Measurements from ENCODE around the gene COPS9.

COPS9 gene

DNA sequence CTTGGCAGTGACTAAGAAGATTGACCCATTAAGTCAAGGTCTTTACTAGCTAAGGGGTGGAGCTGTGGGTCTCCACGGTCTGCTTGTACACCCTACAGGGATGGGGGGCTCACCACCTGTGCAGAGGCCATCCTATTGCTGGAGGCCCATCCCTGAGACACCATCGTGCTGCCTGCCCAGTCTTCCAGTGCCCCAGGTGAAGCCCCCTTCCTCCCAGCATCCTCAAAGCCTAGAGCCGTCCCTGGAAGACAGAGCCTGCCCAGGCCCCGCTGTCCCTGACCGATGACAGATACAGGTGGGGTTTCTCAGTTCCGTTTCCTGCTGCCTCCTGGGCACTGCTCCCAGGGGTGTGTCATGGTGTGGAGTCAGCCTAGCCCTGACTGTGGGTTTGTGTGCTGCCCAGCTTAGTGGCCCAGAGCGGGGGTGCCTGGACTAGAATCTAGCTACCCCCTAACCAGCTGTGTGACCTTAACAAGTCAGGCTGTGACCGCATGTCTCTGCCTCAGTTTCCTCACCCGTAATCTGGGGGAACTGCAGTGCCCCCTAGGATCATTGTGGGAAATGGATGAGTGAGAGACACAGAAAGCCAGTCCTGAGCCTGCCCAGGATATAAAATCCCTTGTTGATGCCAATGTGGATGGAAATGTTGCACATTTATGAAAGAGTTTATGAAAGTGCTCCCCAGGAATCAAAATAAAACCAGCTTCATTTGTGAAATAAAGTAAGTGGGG is 2.3 kb upstream of the COPS9 start:
- Mint-ChIP-seq H3K4me3 (no peak overlapping the region), H3K4me1 (ENCODE audit: low read depth) (peaks cover 29% of the 10 kb centered on the region), H3K27me3 (peaks cover 2% of the 10 kb centered on the region), H3K36me3 (ENCODE audit: low read depth) (peaks cover 28% of the 10 kb centered on the region), H3K27ac (no peak overlapping the region), H3K9me3 (no peaks in the 10 kb centered on the region)
- DNase-seq, result peak; percentile 28

DNA sequence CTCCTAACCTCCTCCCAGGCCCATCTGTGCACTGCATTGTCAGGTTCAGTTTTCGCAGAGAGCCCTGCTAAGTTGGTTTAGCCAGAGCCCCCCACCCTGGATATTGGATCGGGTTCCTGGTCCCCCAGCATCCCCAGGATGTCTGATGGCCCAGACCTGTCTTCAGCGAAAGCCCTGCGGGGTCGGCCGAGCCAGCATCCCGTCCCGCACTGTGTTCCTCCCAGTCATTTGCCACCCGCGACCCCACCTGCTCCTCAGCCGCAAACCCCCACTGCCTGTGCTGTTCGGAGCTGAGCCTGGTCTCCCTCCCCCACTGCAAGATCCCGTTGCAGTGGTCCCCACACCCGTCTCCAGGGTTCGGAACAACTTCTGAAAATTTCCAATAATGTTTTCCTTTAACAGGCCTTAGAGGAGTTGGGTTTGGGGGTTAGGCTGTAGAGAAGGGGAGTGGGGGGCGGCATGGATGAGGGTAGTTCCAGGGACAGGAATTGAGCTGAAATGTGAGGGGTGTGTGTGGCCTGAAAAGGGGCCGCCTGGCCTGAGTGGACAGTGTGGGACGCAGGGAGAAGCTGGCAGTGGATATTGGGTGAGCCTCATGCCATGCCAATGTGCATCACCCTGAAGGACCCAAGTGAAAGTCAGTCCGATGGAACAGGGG is 1.6 kb upstream of the COPS9 start:
- Mint-ChIP-seq H3K4me1 (ENCODE audit: low read depth) (peaks cover 31% of the 10 kb centered on the region), H3K9me3 (no peaks in the 10 kb centered on the region), H3K27ac (no peak overlapping the region), H3K36me3 (ENCODE audit: low read depth) (peaks cover 35% of the 10 kb centered on the region), H3K27me3 (peaks cover 2% of the 10 kb centered on the region), H3K4me3 (no peak overlapping the region)
- peak; percentile 30 for DNase-seq

DNA sequence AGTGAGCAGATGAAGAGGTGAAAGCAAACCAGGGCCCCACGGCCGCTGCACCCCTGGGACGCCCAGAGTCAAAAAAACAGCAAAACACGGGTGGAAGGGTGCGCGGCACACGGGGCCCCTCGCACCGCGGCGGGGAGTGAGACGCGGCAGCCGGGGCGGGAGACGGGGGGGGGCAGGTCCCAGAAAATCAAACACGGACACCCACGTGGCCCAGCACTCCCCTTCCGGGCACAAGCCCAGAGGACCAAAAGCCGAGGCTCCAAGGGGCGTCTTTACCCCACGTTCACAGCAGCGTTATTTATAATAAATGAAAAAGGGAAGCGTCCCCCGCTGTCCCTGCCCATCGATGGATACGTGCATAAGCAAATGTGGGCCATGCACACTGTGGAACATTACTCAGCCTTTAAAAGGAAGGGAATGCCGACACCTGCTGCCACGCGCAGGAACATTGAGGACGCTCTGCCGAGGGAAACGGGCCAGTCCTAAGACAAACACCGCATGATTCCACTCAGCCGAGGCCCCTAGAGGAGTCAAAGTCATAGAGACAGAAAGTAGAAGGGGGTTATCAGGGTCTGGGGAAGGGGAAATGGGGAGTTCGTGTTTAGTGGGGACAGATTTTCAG is 677 bp upstream of the COPS9 start:
- DNase-seq, result no peak
- H3K9me3 Mint-ChIP-seq, result no peaks in the 10 kb centered on the region
- peak overlapping the region; percentile 94 for H3K4me3 Mint-ChIP-seq
- peaks cover 31% of the 10 kb centered on the region for H3K4me1 Mint-ChIP-seq (ENCODE audit: low read depth)
- no peaks in the 10 kb centered on the region for H3K27me3 Mint-ChIP-seq
- H3K27ac Mint-ChIP-seq, result peak overlapping the region; percentile 89
- peaks cover 45% of the 10 kb centered on the region for H3K36me3 Mint-ChIP-seq (ENCODE audit: low read depth)

DNA sequence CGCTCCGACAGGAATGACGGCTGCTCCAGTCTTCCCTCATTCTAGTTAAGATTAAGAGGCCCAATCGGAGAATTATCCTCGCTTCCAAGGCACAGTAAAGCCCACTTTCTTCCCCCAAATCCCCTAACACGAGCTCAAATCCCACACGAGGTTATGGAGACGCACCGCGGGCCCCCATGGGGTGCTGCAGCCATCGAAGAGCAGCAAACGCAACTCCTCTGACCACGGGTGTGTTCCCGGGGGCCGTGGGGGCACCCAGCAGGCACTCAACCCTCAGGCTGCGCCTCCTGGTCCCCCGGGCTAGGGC is 446 bp downstream of the COPS9 start:
- no peak for DNase-seq
- Mint-ChIP-seq H3K36me3 (ENCODE audit: low read depth) (peaks cover 56% of the 10 kb centered on the region), H3K27me3 (no peaks in the 10 kb centered on the region), H3K4me3 (peak overlapping the region; percentile 94), H3K9me3 (no peaks in the 10 kb centered on the region), H3K4me1 (ENCODE audit: low read depth) (peaks cover 31% of the 10 kb centered on the region), H3K27ac (peak overlapping the region; percentile 91)

DNA sequence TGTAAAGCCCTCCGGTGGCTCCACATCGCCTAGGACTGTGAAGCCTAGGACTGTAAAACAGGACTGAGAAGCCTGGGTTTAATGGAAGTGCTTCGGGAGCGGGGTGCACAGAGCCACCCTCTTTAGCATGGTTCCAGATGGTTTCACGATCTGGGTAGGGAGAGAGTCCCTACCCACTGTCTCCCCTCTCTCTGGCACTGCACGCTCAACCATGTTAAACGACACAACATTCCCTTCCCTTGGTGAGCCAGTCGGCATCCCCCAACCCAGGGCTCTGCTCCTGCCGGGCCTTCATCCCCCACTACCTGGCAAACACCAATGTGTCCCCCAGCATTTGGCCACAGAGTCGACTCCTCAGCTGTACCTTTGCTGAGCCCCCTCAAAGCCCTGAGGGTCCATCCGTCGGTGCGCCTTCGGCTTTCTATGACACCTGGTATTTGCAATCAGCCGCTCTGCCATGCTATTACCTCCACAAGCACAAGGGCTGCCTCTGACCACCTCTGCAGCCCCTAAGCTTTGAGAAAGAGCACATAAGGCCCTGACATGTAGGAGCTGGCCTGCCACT is 1.1 kb downstream of the COPS9 start:
- Mint-ChIP-seq H3K27me3 (no peaks in the 10 kb centered on the region), H3K4me3 (peak overlapping the region; percentile 94), H3K27ac (peak overlapping the region; percentile 91), H3K36me3 (ENCODE audit: low read depth) (peaks cover 62% of the 10 kb centered on the region), H3K4me1 (ENCODE audit: low read depth) (peaks cover 31% of the 10 kb centered on the region), H3K9me3 (no peaks in the 10 kb centered on the region)
- peak; percentile 32 for DNase-seq

DNA sequence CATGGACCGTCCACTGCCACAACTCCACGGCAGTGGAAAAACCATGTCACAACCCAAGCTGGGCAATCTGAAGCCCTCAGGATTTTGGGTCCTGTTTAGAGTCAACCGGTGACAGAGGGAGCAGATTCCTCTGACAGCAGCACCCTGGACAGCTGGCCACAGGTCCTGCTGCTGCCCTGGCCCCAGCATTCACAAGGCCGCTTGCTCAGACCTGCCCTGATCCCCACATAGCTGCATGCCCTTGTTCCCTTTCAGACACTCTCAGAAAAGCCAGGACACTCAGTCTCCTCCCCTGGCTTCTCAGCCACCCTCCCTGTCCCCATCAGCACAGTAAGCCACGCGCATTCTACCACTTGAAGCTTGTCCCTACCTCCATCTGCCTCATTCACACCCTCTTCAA is 1.6 kb downstream of the COPS9 start:
- Mint-ChIP-seq H3K27me3 (no peaks in the 10 kb centered on the region), H3K4me3 (peak overlapping the region; percentile 94), H3K27ac (peak overlapping the region; percentile 91), H3K4me1 (ENCODE audit: low read depth) (peaks cover 31% of the 10 kb centered on the region), H3K36me3 (ENCODE audit: low read depth) (peaks cover 68% of the 10 kb centered on the region), H3K9me3 (no peaks in the 10 kb centered on the region)
- DNase-seq, result peak; percentile 27

DNA sequence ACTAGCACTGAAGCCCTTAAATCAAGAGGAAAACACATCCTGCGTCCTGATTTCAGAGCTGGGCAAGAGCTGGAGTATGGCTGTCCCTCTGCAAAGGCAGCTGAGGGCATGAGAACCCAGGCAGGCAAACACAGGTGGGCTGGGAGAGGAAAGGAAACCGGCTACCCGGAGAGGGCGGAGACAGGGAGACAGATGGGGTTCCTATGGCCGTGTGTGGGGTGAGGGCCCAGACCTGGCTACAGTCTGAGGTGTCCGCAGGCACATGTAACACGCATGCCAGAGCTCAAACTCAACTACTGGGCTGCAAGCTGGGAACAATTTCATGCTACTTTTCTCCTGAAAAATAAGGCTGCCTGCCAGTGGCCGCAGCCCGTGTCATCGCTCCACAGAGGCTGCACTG is 2.7 kb downstream of the COPS9 start:
- H3K4me3 Mint-ChIP-seq, result no peak overlapping the region
- no peaks in the 10 kb centered on the region for H3K27me3 Mint-ChIP-seq
- peak; percentile 16 for DNase-seq
- peaks cover 79% of the 10 kb centered on the region for H3K36me3 Mint-ChIP-seq (ENCODE audit: low read depth)
- peak overlapping the region; percentile 74 for H3K27ac Mint-ChIP-seq
- no peaks in the 10 kb centered on the region for H3K9me3 Mint-ChIP-seq
- H3K4me1 Mint-ChIP-seq (ENCODE audit: low read depth), result peaks cover 31% of the 10 kb centered on the region

DNA sequence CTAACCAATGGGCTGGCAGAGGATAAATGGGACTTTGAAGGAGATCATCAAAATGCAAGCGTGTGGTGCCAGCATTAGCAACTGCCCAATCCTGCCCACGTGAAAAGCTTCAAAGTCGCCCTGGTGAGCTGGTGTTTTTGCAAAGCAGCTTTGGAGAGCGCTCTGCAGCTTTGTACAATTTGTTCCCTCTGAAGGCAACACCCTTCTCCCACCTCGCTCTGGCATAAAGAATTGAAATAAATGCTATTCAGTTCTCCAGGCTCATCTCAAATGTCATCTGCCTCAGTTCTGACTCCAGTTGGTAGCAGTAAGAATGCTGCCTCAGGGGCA is 3.5 kb downstream of the COPS9 start:
- H3K9me3 Mint-ChIP-seq, result no peaks in the 10 kb centered on the region
- peaks cover 87% of the 10 kb centered on the region for H3K36me3 Mint-ChIP-seq (ENCODE audit: low read depth)
- peak overlapping the region; percentile 22 for H3K27ac Mint-ChIP-seq
- DNase-seq, result no peak
- H3K4me1 Mint-ChIP-seq (ENCODE audit: low read depth), result peaks cover 31% of the 10 kb centered on the region
- H3K27me3 Mint-ChIP-seq, result no peaks in the 10 kb centered on the region
- no peak overlapping the region for H3K4me3 Mint-ChIP-seq

DNA sequence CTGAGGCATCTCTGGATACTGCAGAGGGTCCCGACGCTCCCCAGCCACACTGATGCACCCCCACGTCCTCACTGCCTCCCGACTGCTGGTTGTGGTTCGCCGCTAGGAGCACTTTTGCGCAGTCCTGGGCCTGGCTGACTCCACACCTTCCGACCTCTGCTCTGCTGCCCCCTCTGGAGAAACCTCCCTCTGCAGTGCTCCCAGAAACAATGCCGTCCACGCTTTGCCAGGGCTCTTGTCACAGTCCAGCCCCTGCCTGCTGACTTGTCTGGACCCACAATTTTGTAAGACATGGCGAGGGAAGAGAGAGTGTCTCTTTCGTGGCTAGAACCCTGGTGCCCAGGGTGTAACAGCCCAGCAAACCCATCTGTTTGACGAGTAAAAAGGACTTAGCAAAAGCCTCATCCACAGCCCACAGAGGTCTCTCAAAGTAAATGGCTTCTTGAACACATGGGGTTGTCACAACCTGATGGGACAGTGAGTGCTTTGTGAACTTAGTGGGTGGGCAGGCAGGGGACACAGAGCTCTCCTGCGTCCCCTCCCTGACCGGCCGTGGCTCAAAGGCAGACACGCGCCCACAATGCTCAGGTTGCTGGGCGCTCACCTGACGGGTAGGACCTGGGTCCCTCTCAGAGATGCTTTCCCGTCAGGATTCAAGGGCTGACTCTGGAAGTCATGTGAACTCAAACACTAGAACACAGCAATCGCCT is 4.0 kb downstream of the COPS9 start:
- no peaks in the 10 kb centered on the region for H3K9me3 Mint-ChIP-seq
- peaks cover 29% of the 10 kb centered on the region for H3K4me1 Mint-ChIP-seq (ENCODE audit: low read depth)

DNA sequence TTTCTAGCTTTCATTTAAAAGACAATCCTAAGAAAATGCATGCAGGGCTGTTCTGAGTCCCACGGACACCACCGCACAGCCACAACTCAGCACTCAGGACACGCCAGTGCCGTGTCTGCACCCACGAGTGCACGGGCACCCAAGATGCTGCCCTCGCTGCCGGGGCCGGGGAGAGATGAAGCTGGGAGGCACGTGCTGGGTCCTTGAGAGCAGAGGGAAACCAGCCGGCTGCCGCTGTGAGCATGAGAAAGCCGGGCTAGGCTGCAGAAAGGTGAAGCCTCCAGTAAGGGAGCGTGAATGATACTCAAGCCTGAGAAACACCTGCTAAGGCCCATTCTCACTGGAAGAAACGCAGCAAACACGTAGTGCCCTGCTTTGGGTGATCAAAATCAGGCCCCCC is 4.8 kb downstream of the COPS9 start:
- no peak overlapping the region for H3K4me3 Mint-ChIP-seq
- H3K27me3 Mint-ChIP-seq, result no peaks in the 10 kb centered on the region
- H3K36me3 Mint-ChIP-seq (ENCODE audit: low read depth), result peaks cover 95% of the 10 kb centered on the region
- H3K27ac Mint-ChIP-seq, result peak overlapping the region; percentile 44
- peaks cover 23% of the 10 kb centered on the region for H3K4me1 Mint-ChIP-seq (ENCODE audit: low read depth)
- peak; percentile 14 for DNase-seq
- H3K9me3 Mint-ChIP-seq, result no peaks in the 10 kb centered on the region

More for the DNA sequence above, 4.0 kb downstream of the COPS9 start:
- DNase-seq, result peak; percentile 17
- H3K27ac Mint-ChIP-seq, result peak overlapping the region; percentile 26
- H3K4me3 Mint-ChIP-seq, result no peak overlapping the region
- H3K27me3 Mint-ChIP-seq, result no peaks in the 10 kb centered on the region
- H3K36me3 Mint-ChIP-seq (ENCODE audit: low read depth), result peaks cover 92% of the 10 kb centered on the region

DNA sequence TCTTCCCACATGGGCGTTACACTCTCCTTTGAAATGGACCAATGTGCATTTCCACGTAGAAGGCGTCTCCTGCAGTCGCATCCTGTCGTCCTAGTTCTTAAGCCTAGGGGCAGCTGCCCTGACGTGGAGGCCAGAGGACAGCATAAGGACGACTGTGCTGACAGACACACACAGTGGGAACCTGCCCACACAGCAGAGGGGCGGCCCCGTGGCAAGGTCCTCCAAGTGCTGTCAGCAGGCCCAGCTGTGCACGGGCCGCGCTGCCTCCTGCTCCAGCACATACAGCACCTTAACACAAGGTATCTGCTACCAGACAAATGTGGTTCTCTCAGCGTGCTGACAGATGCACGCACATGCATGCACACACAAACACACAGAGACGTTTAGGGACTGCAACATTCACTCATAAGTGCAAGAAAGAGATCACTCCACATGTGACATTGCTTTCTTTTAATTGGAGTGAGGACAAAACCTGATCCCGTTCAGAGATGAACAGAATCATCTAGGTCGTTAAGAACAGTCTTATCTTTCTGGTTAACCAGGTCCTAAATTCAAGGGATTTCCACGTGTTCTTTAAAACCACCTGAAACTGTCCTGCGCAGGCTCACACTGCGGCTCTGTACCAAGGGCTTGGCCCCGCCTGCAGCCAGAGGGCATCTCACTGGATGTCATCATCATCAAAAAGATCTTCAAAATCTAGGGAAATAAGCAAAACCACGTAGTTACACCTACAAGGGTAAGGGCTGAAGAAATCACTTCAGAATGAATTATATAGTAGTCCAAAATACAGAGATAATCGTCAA is 5.5 kb downstream of the COPS9 start:
- H3K27me3 Mint-ChIP-seq, result no peaks in the 10 kb centered on the region
- peak; percentile 11 for DNase-seq
- no peaks in the 10 kb centered on the region for H3K9me3 Mint-ChIP-seq
- peaks cover 96% of the 10 kb centered on the region for H3K36me3 Mint-ChIP-seq (ENCODE audit: low read depth)
- peak overlapping the region; percentile 44 for H3K27ac Mint-ChIP-seq
- H3K4me3 Mint-ChIP-seq, result no peak overlapping the region
- H3K4me1 Mint-ChIP-seq (ENCODE audit: low read depth), result peaks cover 21% of the 10 kb centered on the region

DNA sequence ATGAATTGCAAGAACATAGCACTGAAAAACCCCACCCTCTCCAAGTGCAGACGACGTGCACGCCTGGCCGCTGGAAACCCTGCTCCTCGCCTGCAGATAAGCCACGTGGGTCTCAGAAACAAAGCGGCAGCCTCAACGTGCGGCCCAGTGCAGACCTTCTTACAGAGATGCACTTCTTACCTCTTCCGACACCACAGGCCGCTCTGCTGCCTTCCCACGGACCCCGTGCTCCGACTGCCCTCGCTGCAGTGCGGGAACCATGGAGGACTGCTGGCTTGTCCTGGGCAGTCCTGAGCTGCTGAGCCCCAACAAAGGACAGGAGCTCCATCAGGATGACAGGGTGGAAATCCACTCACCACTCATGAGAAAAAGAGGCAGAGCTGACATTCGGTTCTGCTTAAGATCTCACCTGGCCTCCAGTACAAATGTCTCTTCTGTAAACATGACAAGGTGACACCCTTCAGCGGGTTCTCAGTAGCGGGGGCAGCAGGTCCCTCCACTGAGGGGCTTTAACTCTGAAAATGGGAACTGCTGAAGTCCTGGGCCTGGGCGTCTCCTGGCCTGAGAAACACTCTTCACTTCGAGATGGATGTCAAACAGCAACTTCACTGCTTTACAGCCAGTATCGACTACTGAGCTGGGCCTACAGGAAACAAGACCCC is 6.2 kb downstream of the COPS9 start:
- H3K36me3 Mint-ChIP-seq (ENCODE audit: low read depth), result peaks cover 91% of the 10 kb centered on the region
- H3K27ac Mint-ChIP-seq, result no peak overlapping the region

DNA sequence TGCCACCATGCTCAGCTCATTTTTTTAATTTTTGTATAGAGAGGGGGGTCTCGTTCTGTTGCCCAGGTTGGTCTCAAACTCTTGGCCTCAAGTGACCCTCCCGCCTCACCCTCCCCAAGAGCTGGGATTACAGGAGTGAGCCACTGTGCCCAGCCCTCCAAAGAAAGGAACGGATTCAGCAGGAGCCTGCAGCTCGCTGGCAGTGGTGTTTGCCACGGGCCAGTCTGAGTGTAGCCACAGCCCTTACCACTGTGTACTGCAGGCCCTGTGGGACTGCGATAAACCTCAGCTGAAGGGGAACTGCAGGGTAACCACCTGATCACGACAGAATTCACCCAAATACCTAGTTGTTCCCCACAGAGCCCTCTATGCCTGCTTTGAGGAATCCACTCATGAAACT is 6.8 kb downstream of the COPS9 start:
- DNase-seq, result no peak

More for the DNA sequence above, 6.2 kb downstream of the COPS9 start:
- Mint-ChIP-seq H3K27me3 (no peaks in the 10 kb centered on the region), H3K4me1 (ENCODE audit: low read depth) (peaks cover 14% of the 10 kb centered on the region), H3K9me3 (no peaks in the 10 kb centered on the region), H3K4me3 (no peak overlapping the region)
- peak; percentile 22 for DNase-seq

More for the DNA sequence above, 6.8 kb downstream of the COPS9 start:
- H3K27ac Mint-ChIP-seq, result no peak overlapping the region
- H3K4me1 Mint-ChIP-seq (ENCODE audit: low read depth), result peaks cover 8% of the 10 kb centered on the region
- no peaks in the 10 kb centered on the region for H3K9me3 Mint-ChIP-seq
- no peak overlapping the region for H3K4me3 Mint-ChIP-seq
- H3K27me3 Mint-ChIP-seq, result no peaks in the 10 kb centered on the region
- H3K36me3 Mint-ChIP-seq (ENCODE audit: low read depth), result peaks cover 86% of the 10 kb centered on the region

Data from activated T-cell treated with anti-CD3 and anti-CD28 coated beads, Interleukin-2, amount 50 U/mL, for 24 hours (primary cell).